Choroid plexus epithelial cell (primary cell): ENCODE data around the gene SLC23A3.

Experiments
- DNase-seq: peaks from one replicate; pipeline ENCODE4 v3.0.0-alpha.2; 2010; ENCODE audit warnings: low read depth
- H3K4me3 ChIP-seq: 2 replicates; pipeline ENCODE4 v1.5.1; 2011; ENCODE audit warnings: low read depth, mild to moderate bottlenecking, control low read depth, low read length, moderate library complexity
- CTCF ChIP-seq: conservative IDR thresholded peaks from 2 replicates; pipeline ENCODE4 v1.5.1; 2011; ENCODE audit warnings: low read depth, mild to moderate bottlenecking, control low read depth, inconsistent platforms, low read length, moderate library complexity

Gene SLC23A3

GRCh38 chr2:219155054-219155644 lies 14.7 kb downstream of the SLC23A3 start:
- peak; percentile 83 for DNase-seq
- peak; percentile 63 for TF ChIP-seq CTCF
- no peak overlapping the region for H3K4me3 ChIP-seq

GRCh38 chr2:219149667-219150066 lies 20.2 kb downstream of the SLC23A3 start:
- no peak overlapping the region for H3K4me3 ChIP-seq
- no peak for TF ChIP-seq CTCF
- DNase-seq: peak; percentile 55

- peak; percentile 26 for DNase-seq
- H3K4me3 ChIP-seq: no peak overlapping the region
- peak; percentile 28 for TF ChIP-seq CTCF
Observed at GRCh38 chr2:219142329-219142728, 27.5 kb downstream of the SLC23A3 start.

GRCh38 chr2:219140722-219141121 lies 29.1 kb downstream of the SLC23A3 start:
- TF ChIP-seq CTCF: no peak

GRCh38 chr2:219133976-219134375 lies 35.9 kb downstream of the SLC23A3 start:
- TF ChIP-seq CTCF: no peak
- DNase-seq: no peak
- H3K4me3 ChIP-seq: no peak overlapping the region

More at GRCh38 chr2:219140722-219141121, 29.1 kb downstream of the SLC23A3 start:
- H3K4me3 ChIP-seq: no peak overlapping the region
- DNase-seq: no peak

GRCh38 chr2:219131744-219132143 lies 38.1 kb downstream of the SLC23A3 start:
- TF ChIP-seq CTCF: no peak
- no peak overlapping the region for H3K4me3 ChIP-seq
- no peak for DNase-seq

- DNase-seq: no peak
- H3K4me3 ChIP-seq: no peak overlapping the region
- no peak for TF ChIP-seq CTCF
Observed at GRCh38 chr2:219131327-219131726, 38.5 kb downstream of the SLC23A3 start.
